Fibroblast of pulmonary artery (primary cell): ENCODE measurements around the gene PSMA7.
A peak's percentile ranks its signal among the peaks of the same experiment; 100 is the strongest.

Source experiments
- DNase-seq: peaks from one replicate; pipeline ENCODE4 v3.0.0-alpha.2; 2010; ENCODE audit warnings: low read depth
- H3K4me3 ChIP-seq: replicated peaks from 2 replicates; pipeline ENCODE4 v1.5.1; 2011; ENCODE audit warnings: low read depth, mild to moderate bottlenecking, control low read depth, low read length, moderate library complexity
- TF ChIP-seq, protein P1 (sequence below): IDR thresholded peaks from 2 replicates; pipeline ENCODE4 v1.5.1; 2011; ENCODE audit warnings: mild to moderate bottlenecking, control low read depth, low read length, inconsistent platforms; ENCODE audit errors: missing control alignments

Gene PSMA7

DNA sequence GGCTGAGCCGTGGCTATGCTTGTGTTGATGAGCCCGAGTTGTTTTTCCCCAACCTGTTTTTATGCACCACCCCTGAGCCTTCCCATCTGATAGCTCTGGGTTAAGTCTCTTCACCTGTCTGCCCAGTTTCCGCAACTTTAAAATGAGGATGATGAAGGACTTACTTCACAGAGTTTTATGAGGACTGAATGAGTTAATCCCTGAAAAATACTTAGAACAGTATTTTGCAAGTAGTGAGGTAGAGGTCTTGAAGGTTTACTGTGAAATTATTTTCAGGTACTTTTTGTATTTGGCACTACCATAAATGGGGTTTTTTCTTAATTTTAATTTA lies 42.9 kb upstream of the PSMA7 start:
- DNase-seq: no peak
- H3K4me3 ChIP-seq: no peak overlapping the region
- TF ChIP-seq, protein P1, sequence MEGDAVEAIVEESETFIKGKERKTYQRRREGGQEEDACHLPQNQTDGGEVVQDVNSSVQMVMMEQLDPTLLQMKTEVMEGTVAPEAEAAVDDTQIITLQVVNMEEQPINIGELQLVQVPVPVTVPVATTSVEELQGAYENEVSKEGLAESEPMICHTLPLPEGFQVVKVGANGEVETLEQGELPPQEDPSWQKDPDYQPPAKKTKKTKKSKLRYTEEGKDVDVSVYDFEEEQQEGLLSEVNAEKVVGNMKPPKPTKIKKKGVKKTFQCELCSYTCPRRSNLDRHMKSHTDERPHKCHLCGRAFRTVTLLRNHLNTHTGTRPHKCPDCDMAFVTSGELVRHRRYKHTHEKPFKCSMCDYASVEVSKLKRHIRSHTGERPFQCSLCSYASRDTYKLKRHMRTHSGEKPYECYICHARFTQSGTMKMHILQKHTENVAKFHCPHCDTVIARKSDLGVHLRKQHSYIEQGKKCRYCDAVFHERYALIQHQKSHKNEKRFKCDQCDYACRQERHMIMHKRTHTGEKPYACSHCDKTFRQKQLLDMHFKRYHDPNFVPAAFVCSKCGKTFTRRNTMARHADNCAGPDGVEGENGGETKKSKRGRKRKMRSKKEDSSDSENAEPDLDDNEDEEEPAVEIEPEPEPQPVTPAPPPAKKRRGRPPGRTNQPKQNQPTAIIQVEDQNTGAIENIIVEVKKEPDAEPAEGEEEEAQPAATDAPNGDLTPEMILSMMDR: no peak

DNA sequence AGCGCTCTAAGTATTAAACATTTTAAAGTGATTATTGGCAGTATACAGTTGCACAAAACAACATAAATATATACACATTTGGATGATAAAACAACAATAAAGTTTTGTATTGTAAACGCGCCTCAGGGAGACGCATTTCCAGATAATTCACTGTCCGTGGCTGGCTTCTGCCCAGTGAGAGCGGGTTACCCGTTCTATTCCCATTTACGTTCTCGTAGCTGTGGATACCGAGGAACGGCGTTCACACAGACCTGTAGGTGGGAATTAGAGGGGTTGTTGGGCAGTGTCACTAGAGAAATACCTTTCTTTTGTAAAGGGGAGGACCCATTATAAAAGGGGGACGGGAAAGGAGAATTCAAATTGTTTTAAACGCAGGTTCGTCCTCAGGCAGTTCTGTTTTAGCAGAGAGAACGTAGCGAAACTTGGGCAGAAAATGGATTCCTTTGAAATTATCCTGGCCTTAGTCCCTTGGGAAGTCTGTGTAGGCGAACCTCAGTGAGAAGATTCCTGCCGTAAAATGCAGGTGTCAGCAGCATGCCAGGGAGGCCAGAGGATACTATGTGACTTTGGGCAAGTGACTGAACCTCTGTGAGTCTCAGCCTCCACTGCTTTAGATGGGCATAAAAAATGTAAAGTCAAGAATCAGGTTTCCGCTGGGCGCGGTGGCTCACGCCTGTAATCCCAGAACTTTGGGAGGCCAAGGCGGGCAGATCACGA lies 40.4 kb upstream of the PSMA7 start:
- TF ChIP-seq, protein P1: no peak
- peak overlapping the region; percentile 93 for H3K4me3 ChIP-seq
- no peak for DNase-seq

DNA sequence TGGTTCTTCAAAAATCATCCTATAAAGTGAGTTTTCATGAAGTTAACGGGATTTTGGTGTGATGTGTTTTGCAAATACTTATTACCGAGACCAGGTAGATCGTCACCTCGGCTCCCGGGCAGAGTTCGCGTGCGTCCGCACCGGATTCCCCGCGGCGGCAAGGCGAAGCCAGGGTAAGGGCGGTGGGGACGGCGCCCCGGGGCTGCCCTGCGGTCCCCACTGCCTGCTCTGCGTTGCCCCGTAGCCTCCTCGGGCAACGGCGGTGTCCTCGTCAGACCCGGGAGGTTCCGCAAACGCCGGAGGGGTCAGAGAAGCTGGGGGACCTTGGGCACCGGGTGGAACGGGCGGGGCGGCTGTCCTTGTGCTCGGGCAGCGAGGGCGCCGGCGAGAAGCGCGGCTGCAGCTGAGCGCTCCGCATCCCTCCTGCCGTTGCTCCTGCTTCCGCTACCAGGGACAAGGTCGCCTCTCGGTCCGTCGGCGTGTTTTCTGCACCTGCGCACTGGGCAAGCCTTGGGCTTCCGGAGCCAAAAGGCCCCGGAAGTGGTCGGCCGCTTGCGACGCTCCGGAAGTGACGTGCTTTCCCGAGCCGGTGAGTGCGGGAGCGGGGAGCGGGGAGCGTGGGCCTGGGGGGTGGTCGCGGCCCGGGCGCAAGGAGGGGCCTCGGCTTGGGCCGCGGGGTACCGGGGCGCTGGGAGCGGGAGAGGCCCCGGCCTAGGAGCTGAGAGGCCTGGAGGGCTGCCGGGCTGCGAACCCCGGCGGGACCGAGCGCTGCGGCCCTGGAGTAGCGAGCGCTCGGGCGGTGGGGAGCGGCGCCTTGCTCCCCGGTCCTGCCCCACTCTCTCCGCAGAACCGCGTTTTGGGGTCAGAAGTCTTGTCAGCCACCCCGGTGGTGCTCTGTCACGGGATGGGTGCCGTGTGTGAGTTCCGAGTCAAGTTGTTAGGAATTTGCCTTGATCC lies 39.6 kb upstream of the PSMA7 start, which contains the start of gene MTG2:
Gene MTG2 (plus strand): TSS at position 560 of the 957 bp plus-strand sequence. CDS start 10,393 bp downstream, outside the sequence.
- TF ChIP-seq, protein P1: no peak
- peak within 1 kb of the TSS; percentile 93 for H3K4me3 ChIP-seq
- DNase-seq: peak; percentile 95

DNA sequence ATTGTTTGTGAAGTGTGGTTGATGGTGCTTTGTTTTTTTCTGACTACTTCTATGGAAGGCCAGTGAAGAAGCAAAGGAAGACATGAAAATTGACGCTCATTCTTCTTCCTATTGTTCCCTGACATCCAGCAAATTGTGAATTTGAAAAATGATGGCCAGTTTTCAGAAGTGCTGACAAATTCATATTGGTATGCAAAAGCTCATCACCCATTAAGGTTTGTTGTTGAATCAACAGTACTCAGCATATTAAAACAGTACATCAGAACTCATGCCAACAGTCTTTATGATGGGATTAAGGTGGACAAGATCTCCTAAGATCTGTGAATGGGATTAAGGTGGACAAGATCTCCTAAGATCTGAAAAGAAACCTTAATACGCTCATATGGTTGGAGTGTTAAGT lies 38.6 kb upstream of the PSMA7 start:
- DNase-seq: no peak
- H3K4me3 ChIP-seq: peak overlapping the region; percentile 93
- TF ChIP-seq, protein P1: no peak

DNA sequence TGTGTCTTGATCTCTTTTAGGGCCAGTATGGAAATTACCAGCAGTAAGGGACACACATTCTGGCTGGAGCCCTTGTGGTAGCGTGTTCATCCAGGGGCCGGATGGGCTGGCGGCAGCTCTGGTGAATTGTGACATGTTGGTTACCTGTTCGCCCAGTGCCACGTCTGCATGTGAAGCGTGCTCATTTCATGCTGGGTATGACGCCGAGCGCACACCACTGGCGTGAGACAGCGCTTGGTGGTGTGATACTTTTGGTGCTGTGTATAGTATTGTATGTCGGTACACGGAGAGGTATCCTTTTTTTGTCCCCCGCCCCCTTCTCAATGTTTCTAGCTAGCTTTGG lies 35.9 kb upstream of the PSMA7 start:
- TF ChIP-seq, protein P1: no peak
- H3K4me3 ChIP-seq: no peak overlapping the region

DNA sequence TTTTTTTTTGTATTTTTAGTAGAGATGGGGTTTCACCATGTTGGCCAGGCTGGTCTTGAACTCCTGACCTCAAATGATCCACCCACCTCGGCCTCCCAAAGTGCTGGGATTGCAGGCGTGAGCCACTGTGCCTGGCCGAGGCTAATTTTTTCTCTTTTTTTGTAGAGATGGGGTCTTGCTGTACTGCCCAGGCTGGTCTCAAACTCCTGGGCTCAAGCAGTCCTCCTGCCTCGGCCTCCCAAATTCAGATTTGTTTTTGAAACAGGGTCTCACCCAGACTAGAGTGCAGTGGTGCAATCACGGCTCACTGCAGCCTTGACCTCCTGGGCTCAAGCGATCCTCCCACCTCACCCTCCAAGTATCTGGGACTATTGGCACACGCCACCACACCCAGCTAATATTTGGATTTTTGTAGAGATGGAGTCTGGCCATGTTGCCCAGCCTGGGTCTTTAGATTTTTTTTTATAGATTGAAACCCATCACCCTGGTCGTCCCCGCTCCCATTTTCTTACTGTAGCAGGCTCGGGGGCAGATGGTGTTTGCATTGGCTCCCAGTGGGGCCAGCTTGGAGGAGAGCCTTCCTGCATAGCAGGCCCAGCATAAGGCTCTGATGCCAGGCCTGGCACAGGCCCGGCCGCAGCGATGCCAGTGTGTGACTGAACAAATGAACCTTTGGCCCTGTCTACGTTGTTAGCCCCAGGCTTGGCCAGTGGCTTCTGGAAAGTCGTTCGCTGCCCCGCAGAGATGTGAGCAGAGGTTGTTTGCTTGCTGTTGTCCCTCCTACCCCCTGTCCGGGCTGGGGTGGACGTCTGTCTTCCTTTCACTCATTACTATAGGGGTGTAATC lies 35.3 kb upstream of the PSMA7 start:
- DNase-seq: no peak
- no peak overlapping the region for H3K4me3 ChIP-seq
- TF ChIP-seq, protein P1: no peak

More for the DNA sequence above, 35.9 kb upstream of the PSMA7 start:
- no peak for DNase-seq
